ENCODE data around the gene ANP32A.

GRCh38 chr15:68790242-68790575 lies 30.5 kb downstream of the ANP32A start:
- TF ChIP-seq CTCF (IDR thresholded peaks at IDR 0.05 in 4 of 5, conservative IDR thresholded peaks at IDR 0.05 in 1 of 5) (no peak), POLR2A (IDR thresholded peaks at IDR 0.05) (no peak)
